Measurements from ENCODE around the gene GAA.

The GAA gene

GRCh38 chr17:80119271-80119791, 17.9 kb downstream of the GAA start:
- DNase-seq = no peak

GRCh38 chr17:80119839-80120238, 18.5 kb downstream of the GAA start:
- no peak for DNase-seq

GRCh38 chr17:80122026-80122575, 20.7 kb downstream of the GAA start:
- DNase-seq = no peak

GRCh38 chr17:80122926-80123505, 21.6 kb downstream of the GAA start:
- DNase-seq = no peak

- DNase-seq = no peak
Observed at GRCh38 chr17:80123791-80124190, 22.4 kb downstream of the GAA start.

GRCh38 chr17:80124351-80124981, 23.1 kb downstream of the GAA start:
- no peak for DNase-seq

GRCh38 chr17:80125656-80126448, 24.5 kb downstream of the GAA start:
- DNase-seq = no peak

GRCh38 chr17:80126449-80126715, 25.0 kb downstream of the GAA start:
- no peak for DNase-seq

- DNase-seq = no peak
Observed at GRCh38 chr17:80129006-80129565, 27.7 kb downstream of the GAA start.

- no peak for DNase-seq
Observed at GRCh38 chr17:80130992-80131391, 29.6 kb downstream of the GAA start.

- no peak for DNase-seq
Observed at GRCh38 chr17:80132906-80133625, 31.7 kb downstream of the GAA start.

- DNase-seq = no peak
Observed at GRCh38 chr17:80133626-80133970, 32.2 kb downstream of the GAA start.

GRCh38 chr17:80137131-80137530, 35.8 kb downstream of the GAA start:
- no peak for DNase-seq

GRCh38 chr17:80138856-80139426, 37.6 kb downstream of the GAA start:
- no peak for DNase-seq

- DNase-seq = no peak
Observed at GRCh38 chr17:80141463-80142165, 40.2 kb downstream of the GAA start.

GRCh38 chr17:80142929-80143328, 41.5 kb downstream of the GAA start:
- DNase-seq = no peak

GRCh38 chr17:80145076-80146075, 44.0 kb downstream of the GAA start:
- DNase-seq = no peak

GRCh38 chr17:80146121-80147034, 45.0 kb downstream of the GAA start:
- peak; percentile 11 for DNase-seq

GRCh38 chr17:80147035-80147822, 45.8 kb downstream of the GAA start, which contains the start of gene EIF4A3:
TSS of gene EIF4A3 (minus strand) at chr17:80147128. CDS start at chr17:80146961, 167 bp downstream.
- DNase-seq = peak; percentile 97
